Activated B cell treated with CpG ODN at 0.5 μM for 24 hours (primary cell): ENCODE data around the gene CNKSR1. TPM values are rescaled to one million over a fixed set of nuclear protein-coding genes. Genes with fewer than 3 reads are reported as not detected.

Experiments used
- ATAC-seq: fragments of 200-7000 bp; cut with Tn5 transposase; one replicate; pipeline ENCODE4 v1.10.0; 2021; ENCODE audit warnings: low read depth, mild to moderate bottlenecking, moderate library complexity
- CTCF ChIA-PET: fragments of 350-600 bp; sonication (Branson Sonifier 250); formaldehyde crosslinking; loops from one replicate; lab custom pipeline; 2021; ENCODE audit warnings: antibody characterized with exemption; lab: Charles Lee
- POLR2A ChIA-PET: fragments of 350-600 bp; sonication (Branson Sonifier 250); formaldehyde crosslinking; loops from one replicate; lab custom pipeline; 2021; ENCODE audit warnings: antibody characterized with exemption; lab: Charles Lee
- DNase-seq: peaks from one replicate; pipeline ENCODE4 v3.0.0; 2022
- H3K27ac Mint-ChIP-seq: one replicate; pipeline ENCODE4 v1.8.0; 2020; ENCODE audit warnings: mixed read lengths
- H3K27me3 Mint-ChIP-seq: one replicate; pipeline ENCODE4 v1.8.0; 2021; ENCODE audit warnings: mixed read lengths
- H3K36me3 Mint-ChIP-seq: one replicate; pipeline ENCODE4 v1.8.0; 2021; ENCODE audit warnings: low read depth, mixed read lengths
- H3K4me1 Mint-ChIP-seq: one replicate; pipeline ENCODE4 v1.8.0; 2021; ENCODE audit warnings: mixed read lengths
- H3K4me3 Mint-ChIP-seq: one replicate; pipeline ENCODE4 v1.8.0; 2020; ENCODE audit warnings: mild to moderate bottlenecking, mixed read lengths
- H3K9me3 Mint-ChIP-seq: one replicate; pipeline ENCODE4 v1.8.0; 2020; ENCODE audit warnings: mixed read lengths
- CTCF ChIP-seq: fragments of 200-600 bp; IDR thresholded peaks from one replicate; pipeline ENCODE4 v1.8.0; 2022; ENCODE audit warnings: antibody characterized with exemption, mild to moderate bottlenecking
- intact Hi-C: fragments of 100-400 bp; cut with micrococcal nuclease; formaldehyde crosslinking; loops from one replicate; pipeline ENCODE4 v1.15.1; 2024
- total RNA-seq: library from RNA; stranded (reverse); gene quantifications from 2 replicates; pipeline ENCODE4 v1.2.3, GENCODE V29; 2022

The CNKSR1 gene
- total RNA-seq, 1 donor from 2014 or later: 2.7 TPM

- intact Hi-C loops: no loop called here
- no peak overlapping the region for H3K4me3 Mint-ChIP-seq
- H3K9me3 Mint-ChIP-seq: no peaks in the 10 kb centered on the region
- H3K36me3 Mint-ChIP-seq: no peaks in the 10 kb centered on the region
- H3K27me3 Mint-ChIP-seq: peaks cover 31% of the 10 kb centered on the region
- ChIA-PET CTCF (interaction anchor here (0.7 to 1.7 kb wide), 3 partner anchors 11 to 261 kb away, joined by 3 to 4 read pairs (median 4); partner anchors contain the start of gene ZNF593), POLR2A (no interaction called here)
- ATAC-seq (no peak), DNase-seq (no peak)
- no peak overlapping the region for H3K27ac Mint-ChIP-seq
- no peak for TF ChIP-seq CTCF
- no peaks in the 10 kb centered on the region for H3K4me1 Mint-ChIP-seq
Observed at GRCh38 chr1:26155370-26156284, 21.7 kb upstream of the CNKSR1 start.

DNA sequence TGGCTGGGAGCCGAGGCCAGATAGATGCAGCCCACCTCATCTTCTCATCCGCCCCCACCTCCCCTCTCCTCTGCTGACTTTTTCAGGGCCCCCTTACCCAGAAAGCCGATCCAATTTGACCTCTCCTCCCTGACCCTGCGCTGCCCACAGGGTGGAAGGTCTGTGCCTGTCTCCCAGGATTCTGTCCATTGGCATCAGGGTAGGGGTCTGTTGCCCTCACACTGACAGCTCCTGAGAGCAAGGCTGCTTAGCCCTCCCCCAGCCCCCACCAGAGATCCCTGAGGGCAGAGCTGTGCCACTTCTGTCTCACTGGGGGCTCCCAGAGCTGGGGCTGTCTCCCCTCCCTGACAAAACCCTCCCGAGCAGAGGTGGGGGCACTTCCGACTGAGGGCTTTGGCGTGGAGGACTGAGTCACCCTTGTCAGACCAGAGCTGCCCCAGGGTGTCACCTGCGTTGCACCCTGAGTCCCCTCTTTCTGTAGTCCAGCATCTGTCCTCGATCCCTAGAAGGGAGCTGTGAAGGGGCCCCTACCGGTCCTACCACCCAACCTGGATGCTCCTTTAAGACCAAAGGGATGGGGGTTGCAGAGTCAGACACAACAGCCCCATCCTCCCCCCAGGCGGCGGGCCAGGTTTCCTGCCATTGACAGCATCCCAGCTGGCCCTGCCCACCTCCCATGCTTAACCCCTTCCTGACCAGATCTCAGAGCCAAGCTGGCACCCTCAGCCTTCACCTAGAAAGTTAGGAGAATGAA is 20.8 kb upstream of the CNKSR1 start:
- intact Hi-C loops: no loop called here
- ChIA-PET CTCF (interaction anchor here (1.7 to 1.8 kb wide), 2 partner anchors 11 to 13 kb away, joined by 4 to 12 read pairs; partner anchors contain the start of gene ZNF593), POLR2A (interaction anchor here (0.6 to 1.0 kb wide), 2 partner anchors 13 to 14 kb away, joined by 3 to 6 read pairs; partner anchors contain the start of gene ZNF593)
- Mint-ChIP-seq H3K4me3 (no peak overlapping the region), H3K4me1 (no peaks in the 10 kb centered on the region), H3K9me3 (no peaks in the 10 kb centered on the region), H3K36me3 (no peaks in the 10 kb centered on the region), H3K27ac (no peak overlapping the region), H3K27me3 (peaks cover 33% of the 10 kb centered on the region)
- DNase-seq (no peak), ATAC-seq (no peak)
- no peak for TF ChIP-seq CTCF

GRCh38 chr1:26158271-26158907 is 18.9 kb upstream of the CNKSR1 start:
- no peaks in the 10 kb centered on the region for H3K9me3 Mint-ChIP-seq
- no peak for ATAC-seq
- no peak for DNase-seq
- H3K4me1 Mint-ChIP-seq: peaks cover 4% of the 10 kb centered on the region
- H3K4me3 Mint-ChIP-seq: no peak overlapping the region
- peaks cover 40% of the 10 kb centered on the region for H3K27me3 Mint-ChIP-seq
- no peak overlapping the region for H3K27ac Mint-ChIP-seq
- no peak for TF ChIP-seq CTCF
- no peaks in the 10 kb centered on the region for H3K36me3 Mint-ChIP-seq
- POLR2A ChIA-PET: no interaction called here
- CTCF ChIA-PET: interaction anchor here (1.2 to 1.8 kb wide), 2 partner anchors 11 to 13 kb away, joined by 4 to 12 read pairs; partner anchors contain the start of gene ZNF593
- intact Hi-C loops: no loop called here

DNA sequence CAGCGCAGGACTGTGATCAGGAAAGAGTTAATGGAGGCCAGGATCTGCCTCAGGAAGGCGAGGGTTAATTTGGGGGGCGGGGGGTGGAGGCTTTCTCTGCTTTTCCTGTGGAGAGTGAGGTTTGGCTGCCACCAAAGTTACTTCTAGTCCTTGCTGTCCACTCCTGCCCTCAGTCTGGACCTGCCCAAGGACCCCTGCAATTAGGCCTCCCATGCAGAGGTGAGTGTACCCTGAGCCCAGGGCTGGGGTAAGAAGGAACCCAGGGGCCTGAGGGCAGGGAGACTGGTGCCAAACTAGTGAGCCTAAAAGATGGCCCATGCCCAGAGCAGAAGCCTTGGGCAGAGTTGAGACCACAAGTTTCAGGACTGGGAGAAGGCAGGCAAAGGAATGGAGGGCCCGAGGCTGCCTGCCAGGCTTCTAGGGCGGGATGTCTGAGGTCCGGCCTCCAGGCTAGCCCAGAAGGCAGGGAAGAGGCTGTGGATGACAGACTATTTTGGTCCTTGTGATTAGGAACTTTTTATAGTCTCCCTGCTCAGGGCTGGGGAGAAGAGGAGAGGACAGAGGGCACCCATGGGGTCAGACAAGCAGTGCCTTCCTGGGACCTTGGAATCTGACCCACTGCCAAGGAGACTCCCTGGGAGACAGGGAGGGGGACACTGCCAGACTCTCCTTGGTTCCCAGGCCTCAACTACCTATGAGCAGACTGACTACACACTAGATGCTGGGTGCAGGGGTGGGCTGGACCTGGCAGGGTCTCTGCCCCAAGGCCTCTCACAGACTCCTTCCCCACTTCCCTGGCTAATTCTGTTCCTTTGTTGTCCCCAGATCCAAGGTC is 18.2 kb upstream of the CNKSR1 start, which contains the start of gene FAM110D:
TSS of gene FAM110D (plus strand) at position 172 of the 835 bp plus-strand sequence. CDS start 2,213 bp downstream, outside the sequence.
- H3K9me3 Mint-ChIP-seq: no peaks in the 10 kb centered on the region
- DNase-seq (no peak), ATAC-seq (no peak)
- peaks cover 40% of the 10 kb centered on the region for H3K27me3 Mint-ChIP-seq
- H3K36me3 Mint-ChIP-seq: no peaks in the 10 kb centered on the region
- no peak within 1 kb of the TSS for H3K27ac Mint-ChIP-seq
- H3K4me3 Mint-ChIP-seq: no peak within 1 kb of the TSS
- ChIA-PET POLR2A (interaction anchor here (0.7 kb wide), 1 partner anchor 1422 kb away, joined by 6 read pairs; no protein-coding TSS in a partner anchor), CTCF (no interaction called here)
- no peak for TF ChIP-seq CTCF
- intact Hi-C loops: no loop called here
- H3K4me1 Mint-ChIP-seq: peaks cover 9% of the 10 kb centered on the region
